GM04503 (cell line): ENCODE data around the gene CHMP4A.

Experiments used
- DNase-seq: peaks from one replicate; pipeline ENCODE4 v3.0.0-alpha.2; 2012; ENCODE audit warnings: low read depth

The CHMP4A gene

DNA sequence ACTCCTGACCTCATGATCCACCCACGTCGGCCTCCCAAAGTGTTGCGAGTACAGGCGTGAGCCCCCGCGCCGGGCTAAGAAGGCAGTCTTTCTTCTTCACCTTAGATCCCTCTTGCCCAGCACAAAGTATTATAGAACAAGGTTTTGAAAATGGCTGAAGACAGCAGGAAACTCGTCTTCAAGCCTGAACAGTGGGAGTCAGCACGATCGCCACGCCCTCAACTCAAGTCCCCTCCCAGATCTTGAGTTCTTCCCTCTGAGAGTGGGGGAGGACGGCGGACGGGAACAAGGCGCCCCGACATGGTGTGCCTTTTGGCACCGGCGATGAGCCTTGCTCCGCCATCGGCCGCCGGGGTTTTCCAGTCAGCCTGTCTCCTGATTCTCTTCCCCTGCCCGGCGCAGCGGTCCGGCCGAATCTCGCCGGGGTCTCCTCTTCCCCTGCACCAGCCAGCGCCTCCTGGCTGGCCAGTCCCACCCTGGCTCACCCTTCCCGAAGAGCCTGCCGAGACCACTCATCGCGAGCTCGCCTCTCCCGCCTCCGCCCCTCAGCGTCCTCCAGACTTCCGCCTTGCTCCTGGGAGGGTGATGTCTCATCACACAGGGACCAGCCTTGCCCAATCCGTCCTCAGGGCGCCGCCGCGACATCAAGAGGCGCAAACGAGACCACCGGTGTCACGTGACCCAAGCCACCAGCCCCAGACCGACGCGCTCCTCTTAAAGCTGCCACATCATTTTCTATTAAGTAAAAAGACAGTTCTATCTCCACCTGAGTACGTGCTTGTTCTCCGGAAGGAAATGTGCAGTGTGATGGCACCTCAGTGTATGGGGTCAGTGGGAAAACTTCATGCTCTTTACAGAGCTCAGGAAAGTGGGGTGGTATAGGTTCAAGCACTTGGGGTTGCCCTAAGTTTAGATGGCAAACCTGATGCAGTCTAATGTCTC lies at the start of gene CHMP4A:
TSS of gene CHMP4A (minus strand) at position 565 of the 942 bp plus-strand sequence. CDS start at position 516, 49 bp downstream.
- peak; percentile 88 for DNase-seq

DNA sequence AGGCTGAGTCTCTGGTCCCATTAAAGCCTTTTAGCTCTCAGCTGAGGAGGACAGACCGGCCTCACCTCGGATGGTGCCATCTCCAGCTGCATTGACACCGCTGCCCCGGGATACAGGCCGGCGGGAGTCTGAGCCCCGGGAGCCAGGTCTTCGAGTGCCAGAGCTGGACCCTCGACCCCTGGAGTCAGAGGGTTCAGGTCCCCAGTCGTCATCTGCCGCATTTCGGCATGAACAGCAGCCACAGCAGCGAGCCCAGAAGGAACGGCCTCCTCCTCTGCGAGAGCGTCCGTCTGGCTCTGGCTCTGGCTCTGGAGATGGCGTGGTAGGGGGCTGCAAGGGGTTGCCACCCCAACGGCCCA lies 48.7 kb upstream of the CHMP4A start:
- no peak for DNase-seq

- DNase-seq: no peak
Measured at GRCh38 chr14:24261256-24261968, 48.1 kb upstream of the CHMP4A start.

DNA sequence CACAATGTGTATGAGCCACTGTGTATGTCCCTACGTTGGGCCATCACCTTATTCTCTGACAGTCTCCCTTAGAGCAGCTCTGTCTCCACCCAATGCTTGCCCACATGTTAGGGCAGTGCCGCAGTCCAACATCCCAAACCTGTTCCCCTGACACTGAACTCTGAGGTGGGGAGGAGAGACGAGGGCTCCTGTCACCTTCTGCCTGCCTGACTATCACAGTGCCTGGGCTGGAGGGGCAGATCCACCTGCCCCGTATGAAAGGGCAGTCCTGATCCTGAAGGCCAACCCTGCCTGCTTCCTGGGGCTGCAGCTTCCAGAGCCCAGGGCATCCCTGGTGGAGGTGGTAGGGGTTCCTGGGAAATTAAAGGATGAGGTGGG lies 47.5 kb upstream of the CHMP4A start:
- DNase-seq: no peak

DNA sequence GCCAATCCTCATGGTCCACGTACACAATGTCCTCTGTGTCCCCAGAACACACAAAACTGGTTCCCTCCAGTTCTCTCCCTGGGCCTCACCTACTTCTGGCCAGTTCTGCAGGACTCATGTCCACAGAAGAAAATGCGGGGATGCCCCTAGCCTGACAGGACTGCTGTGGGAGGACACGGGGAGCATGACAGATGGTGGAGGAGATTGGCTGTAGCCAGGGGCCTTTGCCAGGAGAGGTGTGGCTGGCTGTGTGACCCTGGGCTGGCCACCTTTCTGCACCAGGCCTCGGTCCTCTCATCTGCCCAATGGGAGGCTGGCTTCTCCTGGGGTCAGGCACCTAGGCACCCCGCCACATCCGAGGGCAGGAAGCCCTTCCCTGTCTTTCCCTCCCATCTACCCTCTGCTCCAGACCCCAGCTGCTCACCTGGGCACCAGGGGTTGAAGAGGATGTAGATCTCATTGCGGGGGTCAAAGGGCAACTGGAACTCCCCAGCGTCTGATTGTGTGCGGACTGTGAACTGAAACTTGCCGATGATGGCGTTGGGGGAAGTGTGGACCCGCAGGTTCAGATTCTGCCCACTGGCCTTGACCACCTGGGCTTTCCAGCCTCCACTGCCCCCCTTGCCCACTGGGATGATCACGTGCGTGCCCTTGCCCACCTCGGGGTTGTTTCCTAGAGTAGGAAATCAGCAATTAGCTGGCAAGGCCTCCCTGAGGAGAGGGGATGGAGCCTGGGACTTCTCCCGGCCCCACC lies 46.9 kb upstream of the CHMP4A start:
- DNase-seq: no peak

- DNase-seq: no peak
Measured at GRCh38 chr14:24259282-24260025, 46.2 kb upstream of the CHMP4A start.

DNA sequence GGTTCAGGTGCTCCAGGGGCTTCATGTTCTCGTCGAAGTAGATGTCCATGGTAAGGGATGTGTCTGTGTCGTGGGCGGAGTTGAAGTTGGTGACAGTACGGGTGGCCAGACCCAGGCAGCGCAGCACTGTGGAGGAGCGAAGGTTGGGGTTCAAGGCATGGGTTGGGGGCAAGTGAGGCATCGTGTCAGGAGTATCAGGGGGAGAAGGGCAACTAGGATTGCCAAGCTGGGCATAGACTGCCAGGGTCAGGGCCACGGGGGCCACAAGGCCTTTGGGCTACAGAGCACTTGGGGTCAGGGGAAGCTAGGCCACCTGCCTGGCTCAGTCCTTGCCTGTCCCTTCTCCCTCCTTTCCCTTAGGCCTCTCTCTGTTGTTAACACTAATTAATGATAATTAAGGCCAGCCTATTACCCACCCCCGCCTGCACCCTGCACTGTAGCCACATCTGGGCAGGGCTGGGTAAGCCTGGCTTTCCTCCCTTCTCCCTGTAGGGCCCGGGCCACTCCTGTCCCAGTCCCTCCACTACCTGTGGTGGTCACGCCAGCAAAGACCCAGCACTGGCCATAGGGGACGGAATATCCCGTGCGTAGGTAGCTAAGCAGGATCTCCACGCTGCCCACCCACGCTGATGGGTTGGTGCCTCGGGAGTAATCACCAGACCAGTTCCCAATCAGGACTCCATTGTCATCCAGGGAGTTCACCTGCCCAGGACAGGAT lies 45.4 kb upstream of the CHMP4A start:
- no peak for DNase-seq

- no peak for DNase-seq
Measured at GRCh38 chr14:24258119-24258518, 44.8 kb upstream of the CHMP4A start.

DNA sequence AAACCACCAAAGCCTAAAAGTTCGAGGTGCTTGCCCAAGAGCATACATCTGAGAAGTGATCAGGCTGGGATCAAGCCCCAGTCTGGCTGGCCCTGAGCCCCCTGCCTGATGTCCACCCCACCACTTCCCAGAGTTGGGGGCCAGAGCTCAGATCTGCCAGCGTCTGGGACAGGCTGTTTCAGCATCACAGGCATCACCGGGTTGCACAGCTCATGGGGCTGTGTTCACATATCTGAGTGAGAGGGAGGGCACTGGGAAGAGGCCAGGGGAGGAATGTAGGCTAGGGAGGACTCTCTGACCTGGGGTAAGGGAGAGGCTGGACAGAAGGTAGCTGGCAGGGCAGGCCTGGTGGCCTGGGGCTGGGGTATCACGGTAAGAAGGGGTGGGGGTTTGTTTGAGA lies 43.7 kb upstream of the CHMP4A start:
- DNase-seq: no peak

DNA sequence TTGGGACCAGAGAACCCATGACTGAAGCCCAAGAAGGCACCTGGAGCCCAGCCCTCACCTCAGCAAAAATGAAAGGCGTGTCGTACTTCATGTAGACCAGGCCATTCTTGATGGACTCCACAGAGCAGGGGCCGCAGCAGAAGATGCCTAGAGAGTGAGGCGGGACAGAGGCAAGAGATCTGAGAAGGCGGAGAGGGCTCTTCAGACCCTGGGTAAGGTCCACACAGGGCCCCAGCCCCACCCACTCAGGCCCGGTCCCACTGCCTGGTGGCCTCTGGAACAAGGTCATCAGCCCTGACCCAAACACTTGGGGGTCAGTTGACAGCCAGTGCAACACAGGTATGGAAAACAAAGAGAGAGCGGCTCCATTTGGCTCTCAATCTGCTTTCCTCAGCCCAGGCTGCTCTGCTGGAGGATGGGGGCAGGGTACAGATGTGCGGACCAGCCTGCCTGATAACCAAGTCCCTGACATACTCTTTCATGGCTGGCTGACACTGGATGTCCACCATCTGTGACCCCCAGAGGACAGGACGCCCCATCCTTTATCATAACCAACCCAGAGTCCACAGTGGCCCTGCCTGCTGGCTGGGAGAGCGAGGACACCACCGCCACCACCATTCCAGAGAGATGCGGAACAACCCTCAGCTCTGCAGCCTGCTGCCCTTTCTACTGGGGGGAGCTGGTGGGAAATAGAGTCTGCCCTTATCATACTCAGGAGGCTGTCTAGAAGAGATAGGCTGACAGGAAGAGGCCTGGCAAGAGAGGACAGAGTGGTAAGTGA lies 42.8 kb upstream of the CHMP4A start:
- DNase-seq: no peak

- DNase-seq: no peak
Measured at GRCh38 chr14:24255438-24255837, 42.1 kb upstream of the CHMP4A start.

DNA sequence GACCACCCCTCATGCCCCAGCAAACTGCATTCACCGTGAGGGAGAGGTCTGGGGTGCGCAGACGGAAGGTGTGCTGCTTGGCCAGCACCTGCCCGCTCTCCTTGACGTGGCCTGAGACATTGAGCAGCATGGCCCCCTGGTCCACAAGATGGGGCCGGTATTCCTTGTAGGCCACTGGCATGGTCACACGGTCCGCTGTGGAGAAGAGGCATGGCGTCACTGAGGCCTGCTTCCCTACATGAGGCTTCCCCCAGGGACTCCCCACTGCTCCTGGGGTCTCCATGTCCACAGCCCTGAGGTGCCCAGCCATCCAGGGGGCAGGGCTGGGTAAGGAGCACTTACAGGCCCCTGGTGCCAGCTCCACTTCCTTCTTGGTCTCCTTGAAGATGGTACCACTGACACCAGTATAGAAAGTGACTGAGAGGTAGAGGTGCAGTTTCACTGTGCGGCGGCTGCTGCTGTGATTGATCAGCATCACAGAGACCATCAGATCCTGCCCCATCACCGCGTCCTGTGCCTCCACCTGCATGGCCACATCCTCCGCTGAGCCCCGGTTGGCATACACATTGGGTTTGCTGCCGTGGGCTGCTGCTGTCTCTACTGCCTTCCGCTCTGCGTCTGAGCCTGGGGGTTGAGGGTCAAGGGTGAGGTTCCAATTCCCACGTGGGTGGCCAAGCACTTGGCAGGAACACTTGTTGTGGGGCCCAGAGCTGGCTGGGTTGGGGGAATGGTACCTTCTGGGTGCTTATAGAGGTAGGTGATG lies 41.5 kb upstream of the CHMP4A start:
- DNase-seq: no peak

DNA sequence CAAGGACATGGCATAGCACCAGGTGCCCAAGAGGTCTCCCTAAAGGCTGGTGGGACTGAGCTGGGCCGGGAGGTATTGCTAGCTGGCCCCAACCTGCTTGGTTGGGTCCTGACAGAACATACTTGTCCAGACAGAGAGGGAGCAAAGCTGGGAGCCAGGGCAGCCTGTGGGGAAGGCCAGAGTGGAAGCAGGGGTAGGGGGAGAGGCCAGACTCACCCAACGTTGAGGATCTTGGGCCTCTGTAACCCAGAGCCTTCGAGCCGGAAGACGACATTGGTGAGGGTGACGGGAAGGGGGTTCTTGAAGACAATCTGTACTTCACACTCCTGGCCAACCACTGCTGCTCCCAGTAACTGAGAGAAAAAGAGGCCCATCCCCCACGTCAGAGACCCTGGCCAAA lies 40.6 kb upstream of the CHMP4A start:
- no peak for DNase-seq

- no peak for DNase-seq
Measured at GRCh38 chr14:24252289-24253124, 39.2 kb upstream of the CHMP4A start.

GRCh38 chr14:24251880-24252288 lies 38.6 kb upstream of the CHMP4A start:
- DNase-seq: peak; percentile 31

DNA sequence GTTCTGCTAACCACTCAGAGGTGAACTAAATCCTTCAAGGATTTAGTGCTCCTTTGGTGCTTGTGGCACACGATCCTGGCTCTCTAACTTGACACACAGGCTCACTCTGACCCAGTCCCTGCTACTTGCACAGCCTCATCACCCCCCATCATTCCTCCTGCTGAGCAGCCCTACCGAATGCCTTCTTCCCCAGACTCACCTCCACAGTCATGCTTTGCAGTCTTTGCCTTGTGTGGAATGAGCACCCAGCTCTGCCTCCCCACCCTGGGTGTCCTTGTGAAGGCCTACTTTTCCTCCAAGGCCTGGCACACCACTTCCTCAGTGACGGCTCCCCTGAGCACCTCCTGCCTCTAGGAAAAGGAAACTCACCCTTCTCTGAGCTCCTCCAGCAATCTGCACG lies 37.1 kb upstream of the CHMP4A start:
- no peak for DNase-seq

GRCh38 chr14:24249230-24250021 lies 36.1 kb upstream of the CHMP4A start:
- no peak for DNase-seq

- no peak for DNase-seq
Measured at GRCh38 chr14:24247422-24247821, 34.1 kb upstream of the CHMP4A start.
